GM23338 (cell line): ENCODE results near the gene JAKMIP3. TPM values are rescaled to one million over a fixed set of nuclear protein-coding genes. Genes with fewer than 3 reads are reported as not detected.

Experiments
- ATAC-seq: fragments of 200-7000 bp; cut with Tn5 transposase; 3 replicates; pipeline ENCODE4 v1.9.1; 2020
- DNase-seq: peaks from one replicate; pipeline ENCODE4 v3.0.0-alpha.2; 2015; ENCODE audit warnings: low spot score
- H2AFZ ChIP-seq: fragments of 200-600 bp; sonication (generic); 2 replicates; pipeline ENCODE4 v1.8.0; 2016; ENCODE audit warnings: antibody characterized with exemption, mild to moderate bottlenecking, moderate library complexity
- H3F3A ChIP-seq: fragments of 200-600 bp; sonication (generic); replicated peaks from 2 replicates; pipeline ENCODE4 v1.8.0; 2017; ENCODE audit warnings: antibody characterized with exemption, mixed run types, low read depth
- H3K27ac ChIP-seq: fragments of 200-600 bp; sonication (generic); 2 replicates; pipeline ENCODE4 v1.6.1; 2016; ENCODE audit warnings: low read depth
- H3K27me3 ChIP-seq: fragments of 200-600 bp; sonication (generic); 2 replicates; pipeline ENCODE4 v1.8.0; 2016; ENCODE audit warnings: mild to moderate bottlenecking, mixed run types, moderate library complexity; ENCODE audit not compliant: insufficient read depth
- H3K36me3 ChIP-seq: fragments of 200-600 bp; sonication (generic); 2 replicates; pipeline ENCODE4 v1.8.0; 2016; ENCODE audit warnings: mild to moderate bottlenecking; ENCODE audit not compliant: insufficient read depth
- H3K4me1 ChIP-seq: fragments of 200-600 bp; sonication (generic); 2 replicates; pipeline ENCODE4 v1.8.0; 2016; ENCODE audit warnings: mild to moderate bottlenecking, moderate library complexity; ENCODE audit not compliant: insufficient read depth
- H3K4me2 ChIP-seq: fragments of 200-600 bp; sonication (generic); 2 replicates; pipeline ENCODE4 v1.7.1; 2017; ENCODE audit warnings: mixed run types
- H3K4me3 ChIP-seq: fragments of 200-600 bp; sonication (generic); 2 replicates; pipeline ENCODE4 v1.6.1; 2016; ENCODE audit warnings: mixed run types
- H3K79me2 ChIP-seq: fragments of 200-600 bp; sonication (generic); replicated peaks from 2 replicates; pipeline ENCODE4 v1.8.0; 2017; ENCODE audit warnings: mild to moderate bottlenecking; ENCODE audit not compliant: insufficient read depth
- H3K9me2 ChIP-seq: fragments of 200-600 bp; sonication (generic); 2 replicates; pipeline ENCODE4 v1.8.0; 2017; ENCODE audit not compliant: insufficient read depth
- H4K20me1 ChIP-seq: fragments of 200-600 bp; sonication (generic); replicated peaks from 2 replicates; pipeline ENCODE4 v1.8.0; 2017; ENCODE audit warnings: mild to moderate bottlenecking; ENCODE audit not compliant: insufficient read depth
- H3K27ac Mint-ChIP-seq: 2 replicates; pipeline ENCODE4 v1.8.0; 2020; ENCODE audit warnings: inconsistent platforms, mild to moderate bottlenecking, moderate library complexity, mixed read lengths
- H3K27me3 Mint-ChIP-seq: 3 replicates; pipeline ENCODE4 v1.8.0; 2022; ENCODE audit warnings: low read depth, mild to moderate bottlenecking, moderate library complexity, mixed read lengths, inconsistent platforms; ENCODE audit not compliant: insufficient read depth, poor library complexity
- H3K36me3 Mint-ChIP-seq: 3 replicates; pipeline ENCODE4 v1.8.0; 2021; ENCODE audit warnings: low read depth, mild to moderate bottlenecking, inconsistent platforms, moderate library complexity, mixed read lengths
- H3K4me1 Mint-ChIP-seq: 3 replicates; pipeline ENCODE4 v1.8.0; 2020; ENCODE audit warnings: mild to moderate bottlenecking, inconsistent platforms, mixed read lengths
- H3K4me3 Mint-ChIP-seq: 3 replicates; pipeline ENCODE4 v1.8.0; 2021; ENCODE audit warnings: moderate library complexity, mild to moderate bottlenecking, inconsistent platforms, mixed read lengths
- H3K9me3 Mint-ChIP-seq: 3 replicates; pipeline ENCODE4 v1.8.0; 2020; ENCODE audit warnings: moderate library complexity, mild to moderate bottlenecking, inconsistent platforms, mixed read lengths
- CREB1 ChIP-seq: fragments of 250-450 bp; sonication (Bioruptor Pico); IDR thresholded peaks from 2 replicates; pipeline ENCODE4 v1.5.0; 2020; ENCODE audit warnings: low read depth, mild to moderate bottlenecking, moderate library complexity
- ETS1 ChIP-seq: IDR thresholded peaks from 2 replicates; pipeline ENCODE4 v1.6.1; 2016; ENCODE audit warnings: antibody characterized with exemption
- EZH2 ChIP-seq: fragments of 200-600 bp; sonication (generic); IDR thresholded peaks from one replicate; pipeline ENCODE4 v1.8.0; 2017; ENCODE audit warnings: antibody characterized with exemption, mild to moderate bottlenecking, low read depth; ENCODE audit not compliant: unreplicated experiment
- EZH2phosphoT487 ChIP-seq: fragments of 200-600 bp; sonication (generic); IDR thresholded peaks from one replicate; pipeline ENCODE4 v1.8.1; 2018; ENCODE audit warnings: antibody characterized with exemption; ENCODE audit not compliant: unreplicated experiment
- JUNB ChIP-seq: IDR thresholded peaks from one replicate; pipeline ENCODE4 v1.6.1; 2016; ENCODE audit warnings: antibody characterized with exemption; ENCODE audit not compliant: unreplicated experiment
- POLR2AphosphoS5 ChIP-seq: IDR thresholded peaks from 2 replicates; pipeline ENCODE4 v1.6.1; 2016; ENCODE audit warnings: antibody characterized with exemption, low read depth
- STAT1 ChIP-seq: IDR thresholded peaks from one replicate; pipeline ENCODE4 v1.6.1; 2016; ENCODE audit warnings: antibody characterized with exemption; ENCODE audit not compliant: unreplicated experiment
- ZNF114 ChIP-seq: fragments of 250-450 bp; sonication (Bioruptor Pico); IDR thresholded peaks from 2 replicates; pipeline ENCODE4 v1.5.0; 2020; ENCODE audit warnings: mild to moderate bottlenecking, moderate library complexity
- ZNF331 ChIP-seq: fragments of 250-450 bp; sonication (Bioruptor Pico); IDR thresholded peaks from 2 replicates; pipeline ENCODE4 v1.5.0; 2020; ENCODE audit warnings: low read depth, mild to moderate bottlenecking, moderate library complexity
- ZNF462 ChIP-seq: fragments of 250-450 bp; sonication (Bioruptor Pico); IDR thresholded peaks from 2 replicates; pipeline ENCODE4 v1.5.0; 2020; ENCODE audit warnings: mild to moderate bottlenecking, moderate library complexity
- polyA plus RNA-seq: library from polyadenylated mRNA; unstranded; fragments of >200 nt; fragmentation: Nextera tagmentation; extraction: Ambion mirVana; gene quantifications from 2 replicates; pipeline ENCODE4 v1.2.1, GENCODE V29; 2016
- total RNA-seq: library from RNA; depleted of rRNA; stranded (reverse); fragments of >200 nt; shearing (Covaris generic); gene quantifications from 2 replicates; pipeline ENCODE4 v1.2.3, GENCODE V29; 2014
- TF ChIP-seq, protein P1 (sequence below), 2 experiments: fragments of 200-600 bp in 1 of 2; sonication (generic) in 1 of 2; conservative IDR thresholded peaks; 2 replicates each; pipeline versions ENCODE4 v1.5.1 to v1.6.1; 2016 to 2017; ENCODE audit warnings: antibody characterized with exemption in 2 of 2, low read depth in 2 of 2, mild to moderate bottlenecking in 2 of 2, moderate library complexity in 1 of 2
- TF ChIP-seq, protein P2 (sequence below): IDR thresholded peaks from one replicate; pipeline ENCODE4 v1.6.1; 2018; ENCODE audit warnings: antibody characterized with exemption; ENCODE audit not compliant: unreplicated experiment

JAKMIP3 gene
- total and polyA plus RNA-seq, 2 experiments from 2014 or later = 0.87 to 1.2 TPM

DNA sequence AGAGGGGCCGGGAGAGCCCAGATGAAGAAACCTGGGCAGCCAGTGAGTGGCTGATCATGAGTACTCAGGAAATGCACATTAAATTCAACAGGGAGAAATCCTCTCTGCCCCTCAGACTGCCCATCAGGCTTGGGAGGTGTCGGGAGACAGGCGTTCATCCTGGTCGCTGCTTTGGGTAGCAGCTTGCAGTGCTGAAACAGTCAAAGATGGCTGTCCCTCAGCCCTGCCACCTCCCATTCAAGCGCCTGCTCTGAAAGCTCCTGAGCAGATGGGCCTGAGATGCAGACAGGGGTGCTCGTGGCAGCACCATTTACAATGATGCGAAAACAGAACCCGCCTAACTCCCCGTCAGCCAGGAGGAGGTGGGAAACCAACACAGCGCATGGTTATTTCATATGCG is 3.6 kb upstream of the JAKMIP3 start:
- no peaks in the 10 kb centered on the region for H3K79me2 ChIP-seq
- peaks cover 4% of the 10 kb centered on the region; the same call in 1 of the 2 replicates for H3F3A ChIP-seq
- no peaks in the 10 kb centered on the region; the same call in 2 of the 3 replicates for H3K9me3 Mint-ChIP-seq
- TF ChIP-seq STAT1 (no peak), ZNF114 (CRISPR knock-in tag) (no peak), POLR2AphosphoS5 (no peak), CREB1 (CRISPR knock-in tag) (no peak), ZNF331 (no peak), ZNF462 (CRISPR knock-in tag) (no peak), JUNB (no peak), EZH2 (no peak), ETS1 (no peak), EZH2phosphoT487 (no peak)
- TF ChIP-seq, protein P1, sequence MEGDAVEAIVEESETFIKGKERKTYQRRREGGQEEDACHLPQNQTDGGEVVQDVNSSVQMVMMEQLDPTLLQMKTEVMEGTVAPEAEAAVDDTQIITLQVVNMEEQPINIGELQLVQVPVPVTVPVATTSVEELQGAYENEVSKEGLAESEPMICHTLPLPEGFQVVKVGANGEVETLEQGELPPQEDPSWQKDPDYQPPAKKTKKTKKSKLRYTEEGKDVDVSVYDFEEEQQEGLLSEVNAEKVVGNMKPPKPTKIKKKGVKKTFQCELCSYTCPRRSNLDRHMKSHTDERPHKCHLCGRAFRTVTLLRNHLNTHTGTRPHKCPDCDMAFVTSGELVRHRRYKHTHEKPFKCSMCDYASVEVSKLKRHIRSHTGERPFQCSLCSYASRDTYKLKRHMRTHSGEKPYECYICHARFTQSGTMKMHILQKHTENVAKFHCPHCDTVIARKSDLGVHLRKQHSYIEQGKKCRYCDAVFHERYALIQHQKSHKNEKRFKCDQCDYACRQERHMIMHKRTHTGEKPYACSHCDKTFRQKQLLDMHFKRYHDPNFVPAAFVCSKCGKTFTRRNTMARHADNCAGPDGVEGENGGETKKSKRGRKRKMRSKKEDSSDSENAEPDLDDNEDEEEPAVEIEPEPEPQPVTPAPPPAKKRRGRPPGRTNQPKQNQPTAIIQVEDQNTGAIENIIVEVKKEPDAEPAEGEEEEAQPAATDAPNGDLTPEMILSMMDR (conservative IDR thresholded peaks at IDR 0.05; ENCODE audit: low read depth in 2 of 2) = no peak
- TF ChIP-seq, protein P2, sequence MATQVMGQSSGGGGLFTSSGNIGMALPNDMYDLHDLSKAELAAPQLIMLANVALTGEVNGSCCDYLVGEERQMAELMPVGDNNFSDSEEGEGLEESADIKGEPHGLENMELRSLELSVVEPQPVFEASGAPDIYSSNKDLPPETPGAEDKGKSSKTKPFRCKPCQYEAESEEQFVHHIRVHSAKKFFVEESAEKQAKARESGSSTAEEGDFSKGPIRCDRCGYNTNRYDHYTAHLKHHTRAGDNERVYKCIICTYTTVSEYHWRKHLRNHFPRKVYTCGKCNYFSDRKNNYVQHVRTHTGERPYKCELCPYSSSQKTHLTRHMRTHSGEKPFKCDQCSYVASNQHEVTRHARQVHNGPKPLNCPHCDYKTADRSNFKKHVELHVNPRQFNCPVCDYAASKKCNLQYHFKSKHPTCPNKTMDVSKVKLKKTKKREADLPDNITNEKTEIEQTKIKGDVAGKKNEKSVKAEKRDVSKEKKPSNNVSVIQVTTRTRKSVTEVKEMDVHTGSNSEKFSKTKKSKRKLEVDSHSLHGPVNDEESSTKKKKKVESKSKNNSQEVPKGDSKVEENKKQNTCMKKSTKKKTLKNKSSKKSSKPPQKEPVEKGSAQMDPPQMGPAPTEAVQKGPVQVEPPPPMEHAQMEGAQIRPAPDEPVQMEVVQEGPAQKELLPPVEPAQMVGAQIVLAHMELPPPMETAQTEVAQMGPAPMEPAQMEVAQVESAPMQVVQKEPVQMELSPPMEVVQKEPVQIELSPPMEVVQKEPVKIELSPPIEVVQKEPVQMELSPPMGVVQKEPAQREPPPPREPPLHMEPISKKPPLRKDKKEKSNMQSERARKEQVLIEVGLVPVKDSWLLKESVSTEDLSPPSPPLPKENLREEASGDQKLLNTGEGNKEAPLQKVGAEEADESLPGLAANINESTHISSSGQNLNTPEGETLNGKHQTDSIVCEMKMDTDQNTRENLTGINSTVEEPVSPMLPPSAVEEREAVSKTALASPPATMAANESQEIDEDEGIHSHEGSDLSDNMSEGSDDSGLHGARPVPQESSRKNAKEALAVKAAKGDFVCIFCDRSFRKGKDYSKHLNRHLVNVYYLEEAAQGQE = no peak
- H3K4me1 Mint-ChIP-seq = peaks cover 32% of the 10 kb centered on the region
- no peak overlapping the region for H3K27ac ChIP-seq
- H3K36me3 Mint-ChIP-seq = peaks cover 3% of the 10 kb centered on the region; the same call in 1 of the 3 replicates
- peaks cover 12% of the 10 kb centered on the region for H3K27me3 Mint-ChIP-seq
- H3K4me1 ChIP-seq = peaks cover 11% of the 10 kb centered on the region
- H4K20me1 ChIP-seq = no peaks in the 10 kb centered on the region
- no peak overlapping the region for H3K4me2 ChIP-seq
- no peak overlapping the region for H3K27ac Mint-ChIP-seq
- ATAC-seq (no peak), DNase-seq (no peak)
- no peak overlapping the region for H2AFZ ChIP-seq
- no peak overlapping the region for H3K4me3 ChIP-seq
- H3K36me3 ChIP-seq = no peaks in the 10 kb centered on the region
- no peak overlapping the region for H3K4me3 Mint-ChIP-seq
- H3K27me3 ChIP-seq = no peaks in the 10 kb centered on the region
- no peaks in the 10 kb centered on the region for H3K9me2 ChIP-seq
